Panc1 (cell line): ENCODE results near the gene GBA3.

ENCODE experiments used
- CTCF ChIP-seq: fragments of 450-650 bp; IDR thresholded peaks from 2 replicates; pipeline ENCODE4 v1.5.1; 2017; ENCODE audit warnings: mild to moderate bottlenecking
- POLR2AphosphoS5 ChIP-seq: IDR thresholded peaks from 2 replicates; pipeline ENCODE4 v1.6.1; 2012; ENCODE audit warnings: mild to moderate bottlenecking, low read depth, low read length, moderate library complexity
- REST ChIP-seq, 2 experiments: IDR thresholded peaks; 2 replicates each; pipeline ENCODE4 v1.6.1; 2011 to 2012; ENCODE audit warnings: low read depth in 2 of 2, control low read depth in 1 of 2, low read length in 1 of 2, mild to moderate bottlenecking in 1 of 2, moderate library complexity in 1 of 2; ENCODE audit not compliant: insufficient read depth in 1 of 2
- SIN3A ChIP-seq: IDR thresholded peaks from 2 replicates; pipeline ENCODE4 v1.6.1; 2012; ENCODE audit warnings: low read depth, mild to moderate bottlenecking, low read length, moderate library complexity, borderline replicate concordance; ENCODE audit not compliant: insufficient read depth

GRCh38 chr4:22688236-22688635 is 4.5 kb upstream of the GBA3 start:
- TF ChIP-seq CTCF (no peak), SIN3A (no peak), REST (IDR thresholded peaks at IDR 0.05; ENCODE audit: insufficient read depth in 1 of 2, low read depth in 2 of 2, low read length in 1 of 2) (no peak), POLR2AphosphoS5 (no peak)
